Measurements from ENCODE around the gene CRYAB.

- no peak for TF ChIP-seq CTCF (IDR thresholded peaks at IDR 0.05)
- TF ChIP-seq POLR2A (IDR thresholded peaks at IDR 0.05) = no peak
These were observed 40.0 kb upstream of the CRYAB start for GRCh38 chr11:111951565-111951964.
